ENCODE data around the gene GALNT10.

DNA sequence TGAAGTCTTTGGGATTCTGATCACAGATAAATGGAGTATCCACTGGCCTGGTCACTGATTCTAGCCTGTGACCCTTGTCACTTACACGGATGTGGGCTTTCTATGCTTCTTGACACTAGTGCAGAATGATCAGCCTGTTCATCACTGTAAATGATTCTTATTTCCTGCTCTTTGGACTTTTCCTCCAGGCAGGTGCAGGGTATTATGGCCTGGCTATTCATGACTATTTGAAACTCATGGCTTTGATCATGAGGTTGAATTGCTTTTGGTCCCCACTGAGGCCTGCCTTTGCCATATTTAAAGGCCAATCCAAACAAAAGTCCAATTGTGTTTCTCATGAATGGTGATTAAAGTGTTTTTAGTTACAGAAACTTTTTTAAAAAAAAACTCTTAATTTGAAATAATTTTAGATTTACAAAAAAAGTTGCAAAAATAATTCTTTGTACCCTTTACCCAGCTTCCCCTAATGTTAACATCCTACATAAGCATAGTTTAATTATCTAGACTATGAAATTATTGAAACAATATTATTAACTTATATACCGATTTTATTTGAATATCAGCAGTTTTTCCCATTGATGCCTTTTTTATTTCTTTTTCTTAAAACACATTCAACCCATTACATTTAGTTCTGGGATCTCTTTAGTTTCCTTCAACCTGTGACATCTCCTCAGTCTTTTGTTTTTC lies 68.1 kb downstream of the GALNT10 start:
- TF ChIP-seq L3MBTL2 (conservative IDR thresholded peaks at IDR 0.05) (no peak), FOXK2 (IDR thresholded peaks at IDR 0.05) (no peak), BHLHE40 (IDR thresholded peaks at IDR 0.05; ENCODE audit: borderline replicate concordance) (no peak), SP1 (IDR thresholded peaks at IDR 0.05) (no peak)
- TF ChIP-seq, protein P1, sequence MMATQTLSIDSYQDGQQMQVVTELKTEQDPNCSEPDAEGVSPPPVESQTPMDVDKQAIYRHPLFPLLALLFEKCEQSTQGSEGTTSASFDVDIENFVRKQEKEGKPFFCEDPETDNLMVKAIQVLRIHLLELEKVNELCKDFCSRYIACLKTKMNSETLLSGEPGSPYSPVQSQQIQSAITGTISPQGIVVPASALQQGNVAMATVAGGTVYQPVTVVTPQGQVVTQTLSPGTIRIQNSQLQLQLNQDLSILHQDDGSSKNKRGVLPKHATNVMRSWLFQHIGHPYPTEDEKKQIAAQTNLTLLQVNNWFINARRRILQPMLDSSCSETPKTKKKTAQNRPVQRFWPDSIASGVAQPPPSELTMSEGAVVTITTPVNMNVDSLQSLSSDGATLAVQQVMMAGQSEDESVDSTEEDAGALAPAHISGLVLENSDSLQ (IDR thresholded peaks at IDR 0.05) = no peak
